HepG2 (cell line): Measurements from ENCODE around the gene TMCC1. TPM values are rescaled to one million over a fixed set of nuclear protein-coding genes. Genes with fewer than 3 reads are reported as not detected.

ENCODE experiments used
- ADNP ChIP-seq: sonication (generic); formaldehyde crosslinking; IDR thresholded peaks from 2 replicates; pipeline ENCODE4 v1.4.0; 2020; ENCODE audit warnings: missing genetic modification reagents
- ARID3A ChIP-seq: IDR thresholded peaks from 2 replicates; pipeline ENCODE4 v1.6.1; 2012; ENCODE audit warnings: low read depth, low read length, improper control_type of control experiment
- CBFB ChIP-seq: sonication (generic); formaldehyde crosslinking; IDR thresholded peaks from 2 replicates; pipeline ENCODE4 v1.4.0; 2020; ENCODE audit warnings: missing genetic modification reagents
- DRAP1 ChIP-seq: IDR thresholded peaks from 2 replicates; pipeline ENCODE4 v1.6.1; 2016; ENCODE audit warnings: missing genetic modification reagents, missing compliant biosample characterization
- HCFC1 ChIP-seq: fragments of 150-350 bp; IDR thresholded peaks from 2 replicates; pipeline ENCODE4 v1.6.1; 2014; ENCODE audit warnings: low read depth, low read length
- JUN ChIP-seq: sonication (generic); formaldehyde crosslinking; IDR thresholded peaks from 2 replicates; pipeline ENCODE4 v1.4.0; 2020; ENCODE audit warnings: mild to moderate bottlenecking, missing genetic modification reagents
- KDM3A ChIP-seq: IDR thresholded peaks from 2 replicates; pipeline ENCODE4 v1.6.1; 2018; ENCODE audit warnings: low read depth, missing compliant biosample characterization
- MED8 ChIP-seq: sonication (generic); formaldehyde crosslinking; IDR thresholded peaks from 2 replicates; pipeline ENCODE4 v1.8.1; 2023; ENCODE audit warnings: mild to moderate bottlenecking, missing genetic modification reagents; ENCODE audit not compliant: insufficient replicate concordance
- MNT ChIP-seq: fragments of 450-650 bp; IDR thresholded peaks from 2 replicates; pipeline ENCODE4 v1.6.1; 2016
- NR3C1 ChIP-seq: sonication (generic); formaldehyde crosslinking; IDR thresholded peaks from 2 replicates; pipeline ENCODE4 v1.4.0; 2020; ENCODE audit warnings: missing genetic modification reagents
- PRMT3 ChIP-seq: sonication (generic); formaldehyde crosslinking; IDR thresholded peaks from 2 replicates; pipeline ENCODE4 v1.8.1; 2022; ENCODE audit warnings: low read depth, mild to moderate bottlenecking, moderate library complexity, missing genetic modification reagents, borderline replicate concordance
- SIX4 ChIP-seq: sonication (generic); formaldehyde crosslinking; IDR thresholded peaks from 2 replicates; pipeline ENCODE4 v1.4.0; 2020; ENCODE audit warnings: missing genetic modification reagents
- SKIL ChIP-seq: sonication (generic); formaldehyde crosslinking; IDR thresholded peaks from 2 replicates; pipeline ENCODE4 v1.8.0; 2022; ENCODE audit warnings: missing genetic modification reagents, mild to moderate bottlenecking, moderate library complexity, borderline replicate concordance
- ZFP91 ChIP-seq: sonication (generic); formaldehyde crosslinking; IDR thresholded peaks from 2 replicates; pipeline ENCODE4 v1.9.0; 2022; ENCODE audit warnings: missing genetic modification reagents, mild to moderate bottlenecking, borderline replicate concordance
- ZNF230 ChIP-seq: sonication (generic); formaldehyde crosslinking; IDR thresholded peaks from 2 replicates; pipeline ENCODE4 v1.4.0; 2020; ENCODE audit warnings: mild to moderate bottlenecking, missing genetic modification reagents
- ZNF274 ChIP-seq: sonication (generic); formaldehyde crosslinking; IDR thresholded peaks from 2 replicates; pipeline ENCODE4 v1.5.1; 2020; ENCODE audit warnings: mild to moderate bottlenecking, missing genetic modification reagents
- ZNF432 ChIP-seq: sonication (generic); formaldehyde crosslinking; IDR thresholded peaks from 2 replicates; pipeline ENCODE4 v1.5.0; 2020; ENCODE audit warnings: missing genetic modification reagents, mild to moderate bottlenecking, borderline replicate concordance
- ZNF879 ChIP-seq: sonication (generic); formaldehyde crosslinking; IDR thresholded peaks from 2 replicates; pipeline ENCODE4 v1.8.1; 2023; ENCODE audit warnings: missing genetic modification reagents
- polyA plus RNA-seq, 8 experiments: library from polyadenylated mRNA; depleted of rRNA in 3 of 8; stranded (reverse) in 7 of 8; unstranded in 1 of 8; fragments of >200 nt; fragmentation: Illumina TruSeq in 4 of 8; extraction: Trizol in 4 of 8; gene quantifications; 2 replicates each; pipeline versions ENCODE4 v1.2.1 to v1.2.3, GENCODE V29; 2011 to 2016; ENCODE audit warnings: low read depth in 4 of 8, missing spikeins in 1 of 8, mixed read lengths in 1 of 8; ENCODE audit not compliant: insufficient read depth in 1 of 8
- total RNA-seq, 5 experiments: library from RNA; depleted of rRNA; stranded (reverse); fragments of >200 nt; fragmentation: Illumina TruSeq; extraction: Trizol; gene quantifications; 2 replicates each; pipeline ENCODE4 v1.2.3, GENCODE V29; 2016; ENCODE audit warnings: low read depth in 1 of 5
- TF ChIP-seq, protein P1 (sequence below): IDR thresholded peaks from 2 replicates; pipeline ENCODE4 v1.6.1; 2016; ENCODE audit warnings: missing biosample characterization, missing genetic modification reagents, low read depth

The TMCC1 gene
- total and polyA plus RNA-seq, 2 of the 13 experiments (the other 11 are each of a cell fraction or from before 2014, with no cell fraction given) = 12.1 to 264 TPM

DNA sequence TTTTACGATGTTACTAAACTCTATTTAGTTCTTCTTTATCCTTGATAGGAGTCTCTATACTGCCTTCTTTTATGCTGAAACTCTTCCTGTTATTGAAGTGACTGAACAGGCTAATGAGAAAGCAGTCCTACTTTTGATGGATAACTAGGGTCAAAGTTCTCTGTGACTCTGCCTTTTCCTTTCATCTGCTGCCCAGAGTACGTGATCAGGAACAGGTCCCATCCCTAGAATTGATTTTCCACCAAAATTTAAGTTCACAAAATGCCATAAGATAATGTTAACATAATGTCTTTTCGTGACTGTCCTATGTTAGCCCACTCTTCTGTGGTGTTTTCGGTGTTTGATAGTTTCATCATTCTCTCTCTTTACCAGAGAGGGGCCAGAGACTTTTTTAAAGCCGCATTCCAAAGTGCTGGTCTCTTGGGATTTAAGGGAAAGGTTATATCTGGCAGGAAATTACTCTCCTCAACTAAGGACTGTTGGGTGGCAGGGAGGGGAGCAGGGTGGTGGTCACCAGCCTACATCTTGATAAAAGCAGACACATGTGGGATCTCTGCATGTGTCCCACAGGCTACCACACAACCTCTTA lies 236.8 kb downstream of the TMCC1 start (continued):
- TF ChIP-seq SKIL (CRISPR knock-in tag) (0 out of 2 replicates have a peak, but pooled peaks have one; percentile 64), JUN (CRISPR knock-in tag) (no peak), SIX4 (CRISPR knock-in tag) (0 out of 2 replicates have a peak, but pooled peaks have one; percentile 38), HCFC1 (no peak), ZNF274 (no peak), ARID3A (peak; percentile 79; the same call in 1 of the 2 replicates), ADNP (CRISPR knock-in tag) (no peak), PRMT3 (CRISPR knock-in tag) (no peak), ZFP91 (CRISPR knock-in tag) (no peak), DRAP1 (CRISPR knock-in tag) (peak; percentile 98), CBFB (CRISPR knock-in tag) (no peak), ZNF879 (CRISPR knock-in tag) (no peak), KDM3A (CRISPR knock-in tag) (no peak), MED8 (peak; percentile 95), ZNF432 (CRISPR knock-in tag) (no peak), NR3C1 (CRISPR knock-in tag) (no peak), ZNF230 (CRISPR knock-in tag) (no peak; the same call in 1 of the 2 replicates), MNT (no peak)
- TF ChIP-seq, protein P1, sequence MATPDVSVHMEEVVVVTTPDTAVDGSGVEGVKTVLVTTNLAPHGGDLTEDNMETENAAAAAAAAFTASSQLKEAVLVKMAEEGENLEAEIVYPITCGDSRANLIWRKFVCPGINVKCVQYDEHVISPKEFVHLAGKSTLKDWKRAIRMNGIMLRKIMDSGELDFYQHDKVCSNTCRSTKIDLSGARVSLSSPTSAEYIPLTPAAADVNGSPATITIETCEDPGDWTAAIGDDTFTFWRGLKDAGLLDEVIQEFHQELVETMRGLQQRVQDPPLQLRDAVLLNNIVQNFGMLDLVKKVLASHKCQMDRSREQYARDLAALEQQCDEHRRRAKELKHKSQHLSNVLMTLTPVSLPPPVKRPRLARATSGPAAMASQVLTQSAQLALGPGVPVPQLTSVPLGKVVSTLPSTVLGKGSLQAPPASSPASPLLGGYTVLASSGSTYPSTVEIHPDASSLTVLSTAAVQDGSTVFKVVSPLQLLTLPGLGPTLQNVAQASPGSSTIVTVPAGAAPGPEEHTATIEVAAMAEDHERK = 0 out of 2 replicates have a peak, but pooled peaks have one; percentile 30
